Esophagus muscularis mucosa (tissue), 4 donors: ENCODE measurements around the gene ITGA8.

Experiments used
- CTCF ChIP-seq, 3 experiments: fragments of 200-600 bp in 2 of 3; fragments of 450-650 bp in 1 of 3; sonication (generic) in 2 of 3; IDR thresholded peaks; one replicate each; pipeline ENCODE4 v1.5.1; 2017 to 2019; ENCODE audit warnings: antibody characterized with exemption in 3 of 3, mild to moderate bottlenecking in 2 of 3, moderate library complexity in 1 of 3
- EP300 ChIP-seq: sonication (generic); formaldehyde crosslinking; IDR thresholded peaks from one replicate; pipeline ENCODE4 v1.6.1; 2017; ENCODE audit warnings: antibody characterized with exemption
- POLR2A ChIP-seq: fragments of 450-650 bp; IDR thresholded peaks from one replicate; pipeline ENCODE4 v1.6.1; 2017; ENCODE audit warnings: antibody characterized with exemption, moderate library complexity, mild to moderate bottlenecking, low read depth

- peak; percentile 52 to 65 (median 53) for TF ChIP-seq CTCF (IDR thresholded peaks at IDR 0.05)
- TF ChIP-seq POLR2A, result no peak
- no peak for TF ChIP-seq EP300
Measured at GRCh38 chr10:15719899-15720634, at the start of gene ITGA8.
